ENCODE data around the gene SMO.

The SMO gene

DNA sequence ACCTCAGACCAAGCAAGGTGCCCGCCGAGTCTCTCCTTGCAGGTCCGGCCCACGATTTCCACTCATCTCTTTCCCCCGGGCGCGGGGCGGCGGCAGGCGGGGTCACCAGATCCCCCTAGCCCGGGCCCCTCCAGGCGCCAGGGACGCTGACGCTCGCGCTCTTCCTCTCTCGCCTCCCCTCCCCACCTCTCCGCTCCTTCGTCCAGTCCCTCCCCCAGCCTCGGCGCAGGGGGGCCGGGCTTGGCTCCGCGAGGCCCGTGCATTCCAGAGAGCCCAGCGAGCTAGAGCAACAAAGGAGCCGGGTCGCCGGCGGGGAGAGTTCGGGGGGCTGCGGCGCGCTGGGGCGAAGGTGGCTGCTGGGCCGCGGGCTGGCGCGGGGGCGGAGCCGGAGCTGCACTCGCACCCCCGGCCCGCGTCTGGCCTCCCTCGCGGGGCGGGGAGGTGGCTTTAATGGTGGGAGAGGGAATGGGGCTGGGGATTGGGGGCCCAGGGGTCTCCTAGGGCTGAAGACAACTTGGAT is at the start of gene SMO:
Gene SMO (plus strand): TSS at position 262 of the 520 bp plus-strand sequence. CDS start 519 bp downstream, outside the sequence.
- peak; percentile 41 for DNase-seq (ENCODE audit: low read depth)

DNA sequence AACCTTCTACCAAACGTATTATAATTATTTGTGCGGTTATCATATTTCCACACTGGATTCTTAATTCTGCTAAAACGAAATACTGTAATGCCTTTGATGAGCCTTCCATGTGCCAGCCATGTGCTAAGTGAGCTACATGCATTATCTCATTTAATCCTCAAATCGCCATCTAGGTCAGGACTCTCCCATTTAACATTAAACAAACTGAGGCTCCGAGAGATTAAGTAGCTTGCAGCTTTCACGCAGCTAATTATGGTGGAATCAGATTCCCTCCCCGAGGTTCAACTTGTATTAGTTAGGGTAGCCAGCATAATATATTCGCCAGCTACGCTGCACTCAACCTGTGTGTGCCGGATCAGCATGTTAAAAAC is 44.7 kb upstream of the SMO start:
- no peak for DNase-seq (ENCODE audit: low read depth)

DNA sequence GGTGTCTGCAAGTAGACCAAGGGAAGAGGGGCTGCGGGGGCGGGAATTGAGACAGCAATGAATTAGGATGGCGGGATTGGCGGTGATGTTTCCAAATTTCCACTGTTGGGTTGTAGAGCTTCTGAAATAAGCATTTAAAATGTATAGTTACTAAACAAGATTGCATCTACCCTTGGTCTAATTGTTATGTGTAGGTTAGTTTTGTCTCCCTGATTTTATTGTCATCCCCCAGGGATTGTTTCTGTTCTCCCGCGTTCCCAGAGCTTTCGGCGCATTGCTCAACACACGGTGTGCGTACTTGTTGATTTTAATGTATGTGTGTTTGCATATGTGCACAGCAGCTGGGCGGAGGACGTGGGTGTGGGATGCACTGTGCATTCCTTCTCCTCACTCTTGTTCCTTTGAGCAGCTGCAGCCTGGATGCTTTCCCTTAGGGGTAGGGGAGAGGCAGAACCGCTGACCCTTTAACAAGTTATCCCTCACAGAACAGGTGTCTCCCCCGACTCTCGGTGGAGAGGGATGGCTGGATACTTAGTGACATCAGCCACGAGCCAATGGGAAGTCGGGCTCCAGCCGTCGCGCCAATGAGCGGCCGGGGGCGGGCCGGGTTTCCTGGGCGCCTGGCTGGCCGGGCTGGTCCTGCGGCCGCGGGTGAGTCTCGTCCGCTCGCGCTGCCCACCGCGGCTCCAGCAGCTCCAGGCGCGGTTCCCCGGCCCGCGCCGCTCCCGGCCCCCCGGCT is 44.2 kb upstream of the SMO start, which contains the start of gene TSPAN33:
Gene TSPAN33 (plus strand): TSS at position 613 of the 739 bp plus-strand sequence. CDS start 274 bp downstream, outside the sequence.
- peak; percentile 56 for DNase-seq (ENCODE audit: low read depth)

DNA sequence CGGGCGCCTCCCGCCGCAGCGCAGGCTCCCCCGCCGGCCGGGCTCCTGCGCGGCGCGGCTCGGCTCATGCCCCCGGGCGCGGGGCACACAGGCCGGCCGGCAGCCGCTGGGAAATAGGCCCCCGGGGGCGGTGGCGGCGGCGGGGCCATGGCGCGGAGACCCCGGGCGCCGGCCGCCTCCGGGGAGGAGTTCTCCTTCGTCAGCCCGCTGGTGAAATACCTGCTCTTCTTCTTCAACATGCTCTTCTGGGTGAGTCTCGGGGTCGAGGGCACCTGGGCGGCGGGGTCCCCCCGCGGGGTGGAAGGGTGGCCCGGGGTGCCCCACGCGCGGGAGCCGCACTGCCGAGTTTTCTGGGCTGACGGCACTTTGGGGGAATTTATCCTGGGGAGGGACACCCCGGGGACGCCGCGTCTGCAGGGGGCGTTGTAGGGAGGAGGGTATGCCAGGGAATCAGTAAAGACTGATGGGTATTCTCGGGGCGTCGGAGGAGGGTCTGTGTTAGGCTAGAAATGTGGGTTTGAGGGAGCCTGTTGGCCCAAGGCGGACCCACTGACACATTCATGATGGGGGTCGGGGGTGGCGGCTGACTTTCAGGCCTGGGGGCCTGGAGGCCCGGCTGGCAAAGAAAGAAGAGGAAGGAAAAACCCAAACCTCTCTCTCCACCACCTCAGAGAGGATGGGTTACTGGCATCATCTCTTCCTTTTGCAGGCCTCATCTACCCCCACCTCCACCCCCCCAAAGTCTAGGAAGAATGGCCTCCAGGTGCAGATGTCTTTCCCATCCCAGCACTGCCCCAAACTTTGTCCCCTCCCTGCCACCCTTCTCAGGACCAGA is 43.4 kb upstream of the SMO start:
- DNase-seq (ENCODE audit: low read depth): no peak

DNA sequence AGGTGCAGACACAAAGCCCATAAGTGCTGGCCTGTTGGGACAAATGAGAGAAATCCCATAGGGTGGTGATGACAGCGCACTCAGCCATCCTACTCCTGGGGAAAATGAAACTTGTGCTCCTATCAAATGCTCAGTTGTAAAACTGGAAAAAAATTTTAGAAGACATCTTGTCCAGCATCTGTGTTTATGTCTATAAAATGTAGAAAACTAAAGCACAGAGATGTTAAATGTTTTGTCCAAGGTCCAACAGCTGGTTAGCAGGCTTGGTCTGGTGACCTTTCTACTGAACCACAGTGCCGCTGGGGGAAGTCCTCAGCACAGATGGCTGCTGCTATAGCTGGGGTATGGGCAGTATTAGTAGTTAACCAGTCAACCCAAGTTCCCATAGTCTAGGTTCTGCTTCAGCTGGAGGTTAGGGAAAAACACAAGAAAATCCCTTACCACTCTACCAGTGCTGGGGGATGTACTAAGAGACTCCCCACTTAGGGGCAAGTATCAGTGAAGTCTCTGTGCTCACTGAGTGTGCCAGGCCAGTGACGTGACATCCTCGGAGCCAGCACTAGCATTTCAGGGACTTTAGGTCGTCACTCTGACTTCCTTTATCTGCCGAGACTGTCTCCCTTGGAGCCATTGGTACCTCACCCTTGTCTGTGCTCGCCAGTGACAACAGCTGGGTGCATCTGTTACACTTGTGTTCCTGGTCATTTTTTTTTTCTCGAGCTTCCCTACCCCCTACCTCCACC is 42.0 kb upstream of the SMO start:
- no peak for DNase-seq (ENCODE audit: low read depth)

DNA sequence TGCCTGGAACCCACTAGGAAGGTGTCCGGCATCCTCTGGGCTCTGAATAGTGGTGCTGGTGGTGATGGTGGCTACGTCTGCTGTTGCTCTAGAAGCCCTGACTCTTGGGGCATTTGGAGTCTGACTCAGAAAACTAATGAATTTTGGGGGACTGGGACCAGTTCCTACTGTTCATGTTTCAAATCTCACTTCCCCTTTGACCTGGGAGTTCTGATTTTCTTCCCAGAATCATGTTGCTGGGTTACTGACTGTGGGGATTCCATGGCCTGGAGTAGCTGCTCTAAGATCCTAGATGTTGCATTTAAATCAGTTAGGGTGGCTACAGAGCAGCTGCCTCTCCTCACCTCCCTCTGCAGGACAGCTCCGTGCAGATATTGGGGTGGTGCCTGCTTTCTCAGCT is 40.7 kb upstream of the SMO start:
- DNase-seq (ENCODE audit: low read depth): no peak

DNA sequence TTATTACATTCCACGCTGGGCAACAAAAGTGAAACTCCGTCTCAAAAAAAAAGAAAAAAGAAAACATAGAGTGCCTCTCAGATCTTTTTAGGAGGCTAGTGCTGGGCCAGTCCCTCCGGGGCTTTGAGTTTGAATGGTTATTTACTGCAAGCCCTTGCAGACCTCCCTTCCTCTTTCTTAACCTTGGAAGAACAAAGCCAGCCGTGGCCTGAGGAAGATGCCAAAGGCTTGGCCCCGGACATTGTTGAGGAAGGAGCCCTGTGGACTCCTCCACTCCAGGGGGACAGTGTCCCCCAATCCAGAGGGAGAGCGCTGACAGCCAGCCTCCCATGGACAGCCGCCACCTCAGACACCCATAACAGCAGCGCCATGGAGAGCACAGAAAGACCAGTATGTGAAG is 38.9 kb upstream of the SMO start:
- no peak for DNase-seq (ENCODE audit: low read depth)

DNA sequence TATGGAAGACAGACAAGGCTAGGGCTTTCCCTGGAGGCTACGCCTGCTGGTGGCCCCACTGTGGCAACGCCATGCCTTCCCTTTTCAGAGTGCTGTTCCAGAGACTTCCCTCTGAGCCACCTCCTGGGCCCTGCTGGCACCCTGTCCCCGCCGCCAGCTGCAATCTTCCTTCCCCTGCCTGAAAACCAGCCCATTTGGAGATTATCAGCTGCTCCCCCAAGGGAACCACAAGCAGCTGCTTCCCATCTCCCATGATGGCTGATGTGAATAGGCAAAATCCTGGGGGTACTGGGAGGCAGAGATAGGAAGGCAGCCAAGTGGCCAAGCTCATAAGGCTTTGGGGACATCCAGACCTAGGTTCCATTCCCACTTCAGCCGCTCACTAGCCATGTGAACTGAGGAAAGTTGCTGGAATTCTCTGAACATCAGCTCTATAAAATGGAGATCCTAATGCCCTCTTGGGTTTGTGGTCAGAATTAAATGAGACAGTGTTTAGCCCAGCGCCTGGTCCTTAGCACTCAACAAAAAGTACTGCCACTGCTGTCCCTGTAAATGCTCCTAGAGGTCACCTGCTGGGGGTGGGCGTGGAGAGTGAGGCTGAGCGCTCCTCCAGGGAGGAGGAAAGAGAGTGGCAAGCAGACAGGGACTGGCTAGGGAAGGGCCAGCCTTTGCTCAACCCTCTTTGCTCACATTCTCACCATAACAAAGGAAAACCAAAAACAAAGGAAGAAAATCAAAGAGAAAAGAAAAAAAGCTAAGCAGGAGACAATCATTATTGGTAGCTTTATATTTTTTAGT is 38.0 kb upstream of the SMO start:
- no peak for DNase-seq (ENCODE audit: low read depth)

DNA sequence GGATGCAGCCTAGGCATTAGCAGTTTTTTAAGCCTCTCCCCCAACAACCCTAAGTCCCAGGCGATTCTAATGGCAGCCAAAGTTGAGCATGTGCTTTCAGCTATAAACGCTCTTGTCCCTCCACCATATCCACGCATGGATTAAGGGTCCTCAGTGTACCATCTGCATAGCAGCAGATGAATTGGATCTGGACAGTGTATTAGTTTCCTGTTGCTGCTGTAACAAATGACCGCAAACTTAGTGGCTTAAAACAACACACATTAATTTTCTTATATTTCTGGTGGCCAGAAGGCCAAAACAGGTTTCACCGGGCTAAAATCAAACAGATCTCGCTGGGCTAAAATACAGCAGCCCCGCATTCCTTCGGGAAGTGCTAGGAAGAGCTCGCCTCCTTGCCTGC is 30.8 kb upstream of the SMO start:
- no peak for DNase-seq (ENCODE audit: low read depth)

DNA sequence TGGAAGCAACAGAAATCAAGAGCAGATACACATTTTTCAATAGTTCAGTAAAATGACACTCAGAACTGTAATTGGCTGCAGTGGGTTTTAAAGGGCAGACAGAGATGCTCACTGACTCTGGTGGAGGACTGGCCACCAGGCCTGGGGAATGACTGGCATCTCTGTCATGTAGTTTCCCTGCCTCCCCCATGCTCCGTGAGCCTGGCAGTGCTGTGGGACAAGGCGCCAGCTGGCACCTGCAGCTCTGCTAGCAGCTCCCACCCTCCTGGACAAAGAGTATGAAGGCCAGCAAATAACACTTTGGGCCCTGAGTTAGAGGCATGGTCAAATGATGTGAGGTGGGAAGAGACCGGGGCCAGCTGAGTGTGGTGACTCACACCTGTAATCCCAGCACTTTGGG is 28.9 kb upstream of the SMO start:
- no peak for DNase-seq (ENCODE audit: low read depth)

DNA sequence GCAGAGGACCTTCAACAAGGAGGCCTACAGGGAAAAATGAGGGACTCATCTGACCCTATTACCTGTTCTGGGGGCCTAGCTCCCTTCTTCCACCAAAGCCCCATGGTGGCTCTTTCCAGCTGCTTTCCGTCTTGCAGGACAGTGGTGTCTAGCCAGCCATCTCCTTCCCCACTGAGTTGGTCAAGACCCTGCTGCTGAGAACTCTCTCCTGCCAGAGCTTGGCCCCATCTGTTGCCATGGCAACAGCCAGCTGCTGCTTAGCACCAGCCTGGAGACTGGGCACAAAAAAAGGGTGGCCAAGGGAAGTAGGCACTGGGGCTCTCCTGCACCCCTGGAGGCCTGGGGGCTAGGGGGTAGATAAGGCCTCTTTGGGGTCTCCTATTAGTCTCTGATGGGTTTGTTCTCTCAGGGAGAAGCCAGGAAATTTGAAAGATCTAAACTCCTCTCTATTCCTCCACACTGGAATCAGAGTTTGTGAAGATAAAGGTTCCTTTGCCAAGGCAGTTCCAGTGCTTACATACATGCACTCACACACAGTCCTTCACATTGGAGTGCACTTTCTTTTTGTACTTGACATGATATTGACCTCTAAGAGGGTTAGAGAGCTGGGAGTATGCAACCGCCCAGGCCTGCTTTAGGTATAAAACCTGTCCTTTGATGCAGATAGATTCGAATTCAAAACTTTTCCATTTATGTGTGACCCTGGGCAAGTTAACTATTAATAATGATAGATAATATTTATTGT is 28.1 kb upstream of the SMO start:
- no peak for DNase-seq (ENCODE audit: low read depth)

DNA sequence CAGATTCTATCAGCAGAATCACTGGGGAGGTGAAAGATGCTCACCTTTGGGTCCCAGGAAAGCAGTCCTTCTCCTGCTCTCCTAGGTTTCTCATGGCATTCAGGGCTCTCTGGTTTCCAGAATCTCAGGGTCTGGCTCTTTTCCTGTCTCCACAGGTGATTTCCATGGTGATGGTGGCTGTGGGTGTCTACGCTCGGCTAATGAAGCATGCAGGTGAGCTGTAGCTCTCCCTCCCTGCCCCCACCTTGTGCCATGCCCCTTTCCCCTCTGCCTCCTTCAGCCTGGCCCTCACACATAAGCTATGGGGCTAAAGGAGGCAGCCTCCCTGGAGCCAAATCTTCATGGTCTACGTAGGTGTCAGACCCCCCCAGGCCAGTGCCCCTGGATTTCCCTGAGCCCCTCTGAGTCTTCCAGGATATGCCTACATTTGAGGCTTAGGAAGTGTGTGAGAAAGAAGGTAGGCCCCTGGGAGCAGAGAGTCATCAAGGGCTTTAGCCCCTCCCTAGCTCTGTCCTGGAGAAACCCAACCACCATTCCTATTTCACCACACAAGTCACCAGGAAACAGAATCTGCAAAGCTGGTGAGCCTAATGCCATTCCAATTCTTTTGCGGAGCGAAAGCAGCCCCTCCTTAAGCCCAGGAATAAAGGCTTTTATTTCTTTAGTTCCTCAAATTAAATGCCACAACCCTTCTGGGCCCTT is 26.8 kb upstream of the SMO start:
- no peak for DNase-seq (ENCODE audit: low read depth)

DNA sequence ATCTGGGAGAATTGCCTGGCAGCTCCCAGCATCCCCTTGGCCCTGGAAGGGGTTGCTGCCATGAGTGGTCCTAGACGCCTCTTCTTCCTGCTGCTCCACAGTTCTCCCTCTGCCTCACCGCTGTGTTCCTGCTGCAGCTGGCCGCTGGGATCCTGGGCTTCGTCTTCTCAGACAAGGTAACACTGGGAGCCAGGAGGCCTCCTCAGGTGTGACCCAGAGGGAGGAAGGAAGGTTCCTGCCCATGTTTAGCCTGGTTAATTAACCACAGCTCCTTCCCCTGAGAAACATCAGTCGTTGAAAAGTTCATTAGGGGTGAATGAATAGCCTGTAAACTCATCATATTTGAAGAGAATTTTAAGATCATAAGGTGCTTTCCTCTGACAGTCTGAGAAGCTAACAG is 25.7 kb upstream of the SMO start:
- DNase-seq (ENCODE audit: low read depth): no peak

DNA sequence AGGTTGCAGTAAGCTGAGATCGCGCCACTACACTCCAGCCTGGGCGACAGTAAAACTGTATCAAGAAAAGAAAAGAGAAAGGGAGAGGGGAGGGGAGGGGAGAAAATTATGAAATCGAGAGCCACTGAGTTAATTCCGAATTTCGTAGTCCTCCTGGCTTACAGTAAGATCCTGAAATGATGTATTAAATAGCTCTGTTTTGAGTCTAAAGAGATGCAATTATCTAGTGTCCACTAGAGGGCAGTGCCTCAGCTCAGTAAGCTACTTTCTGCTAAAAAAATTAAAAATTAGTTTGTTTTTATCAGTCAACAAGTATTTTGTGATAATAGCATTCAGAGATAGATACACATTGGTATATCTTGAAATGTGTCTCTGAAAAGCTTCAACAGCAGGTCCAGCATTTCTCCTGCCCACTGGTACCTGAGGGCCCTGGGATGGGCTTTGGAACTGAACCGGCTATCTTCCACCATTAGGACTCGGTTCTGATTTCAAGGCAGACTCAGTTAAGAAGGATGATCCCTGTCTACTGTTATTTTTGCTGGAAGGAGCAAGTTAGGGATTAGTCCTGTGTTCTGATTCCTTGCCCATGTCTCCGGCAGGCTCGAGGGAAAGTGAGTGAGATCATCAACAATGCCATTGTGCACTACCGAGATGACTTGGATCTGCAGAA is 24.4 kb upstream of the SMO start:
- DNase-seq (ENCODE audit: low read depth): peak; percentile 65

DNA sequence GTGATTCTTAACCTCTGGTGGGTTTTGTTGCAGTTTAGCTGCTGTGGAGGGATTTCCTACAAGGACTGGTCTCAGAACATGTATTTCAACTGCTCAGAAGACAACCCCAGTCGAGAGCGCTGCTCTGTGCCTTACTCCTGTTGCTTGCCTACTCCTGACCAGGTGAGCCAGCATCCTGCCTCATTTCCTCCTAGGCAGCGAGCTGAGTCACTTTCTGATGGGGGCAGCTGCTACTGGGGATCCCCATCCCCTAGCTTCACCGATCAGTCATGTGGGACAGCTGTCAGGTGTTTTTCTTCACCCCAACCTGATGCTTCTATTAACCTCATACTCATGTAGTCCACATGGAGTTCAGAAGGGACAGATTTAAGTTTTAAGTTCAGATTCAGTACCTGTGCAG is 21.7 kb upstream of the SMO start:
- no peak for DNase-seq (ENCODE audit: low read depth)

DNA sequence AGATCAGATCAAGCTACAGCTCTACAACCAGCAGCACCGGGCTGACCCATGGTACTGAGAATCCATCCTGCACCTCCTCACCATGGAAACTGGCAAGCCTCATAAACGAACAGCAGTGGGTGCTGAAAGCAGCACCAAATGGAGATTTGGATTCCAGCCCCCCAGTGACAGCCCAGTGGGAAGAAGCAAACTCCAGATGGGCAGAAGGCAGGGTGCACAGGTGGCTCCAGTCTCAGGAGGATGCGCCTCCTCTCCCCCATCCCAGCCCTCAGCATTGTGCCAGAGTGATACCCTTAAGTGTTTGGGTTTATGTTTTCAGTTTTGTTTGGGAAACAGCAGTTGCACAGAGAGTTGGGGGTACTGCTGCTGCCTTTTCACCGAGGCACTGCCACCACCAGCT is 20.6 kb upstream of the SMO start:
- no peak for DNase-seq (ENCODE audit: low read depth)

DNA sequence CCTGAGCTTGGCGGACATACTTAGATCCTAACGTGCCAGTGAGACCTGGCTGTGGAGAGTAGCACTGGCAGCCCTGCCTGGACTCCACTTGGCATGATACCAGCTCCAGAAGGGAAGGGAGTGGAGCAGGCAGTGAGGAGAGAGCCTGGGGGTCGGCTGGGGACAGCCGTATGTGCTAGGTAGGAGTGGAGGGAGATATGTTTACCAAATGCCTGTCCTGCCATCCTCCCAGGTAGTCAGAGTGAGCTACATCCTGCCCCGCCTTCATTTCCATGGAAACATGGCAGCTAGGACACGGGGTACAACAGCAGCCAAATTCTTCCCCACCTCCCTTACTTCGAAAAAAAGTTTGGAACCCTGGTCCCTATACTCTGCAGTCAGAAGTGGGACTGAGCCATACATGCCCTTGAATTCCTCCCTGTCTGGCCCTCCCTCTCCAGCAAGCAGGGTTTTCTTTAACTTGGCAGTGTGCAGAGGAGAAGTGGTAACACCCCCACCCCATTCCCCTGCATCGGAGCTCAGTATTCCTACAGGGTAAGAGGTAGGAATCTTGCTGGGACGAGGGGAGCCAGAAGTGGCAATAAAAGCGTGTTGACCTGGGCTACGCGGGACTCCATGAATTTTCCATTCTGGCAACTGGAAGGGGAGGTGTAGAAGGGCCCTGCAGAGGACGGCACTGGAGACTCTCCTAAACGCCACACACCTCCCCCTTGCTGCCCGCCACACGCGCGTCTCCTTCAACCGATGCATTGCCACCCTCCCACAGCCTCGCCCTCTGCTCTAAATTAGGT is 20.0 kb upstream of the SMO start:
- no peak for DNase-seq (ENCODE audit: low read depth)

DNA sequence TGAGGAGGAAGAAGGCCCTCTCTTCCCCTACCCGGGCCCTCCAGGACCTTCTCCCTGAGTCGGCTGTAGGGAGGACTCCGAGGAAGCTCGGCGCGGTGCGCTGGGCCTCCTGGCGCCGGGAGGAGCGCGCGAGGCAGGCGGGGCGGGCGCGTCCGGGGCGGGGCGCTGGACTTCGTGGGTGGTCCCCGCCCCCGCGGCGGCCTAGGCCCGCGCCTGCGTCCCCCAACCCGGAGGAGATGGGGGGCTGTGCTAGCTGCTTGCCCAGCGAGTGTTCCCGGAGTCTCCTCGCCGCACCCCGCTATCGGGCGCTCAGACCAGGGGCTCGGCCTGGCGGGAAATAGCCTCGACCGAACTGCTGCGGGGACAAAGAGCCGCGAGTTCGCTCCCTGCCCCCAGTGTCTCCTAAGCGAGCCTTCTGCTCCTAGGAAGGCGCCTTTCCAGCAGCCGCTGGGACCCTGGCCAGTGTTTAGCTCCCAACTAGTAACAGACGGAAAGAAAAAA is 19.2 kb upstream of the SMO start:
- DNase-seq (ENCODE audit: low read depth): peak; percentile 19
